HCT116 (cell line): ENCODE measurements around the gene CXCL9.

Source experiments
- CEBPB ChIP-seq: IDR thresholded peaks from 2 replicates; pipeline ENCODE4 v1.6.1; 2012; ENCODE audit warnings: low read depth
- CTCF ChIP-seq, 3 experiments: fragments of 200-600 bp in 1 of 3; sonication (generic) in 1 of 3; IDR thresholded peaks in 2 of 3; conservative IDR thresholded peaks in 1 of 3; 2 replicates each; pipeline ENCODE4 v1.5.1; 2012 to 2017; ENCODE audit warnings: low read depth in 2 of 3, low read length in 2 of 3, antibody characterized with exemption in 1 of 3, borderline replicate concordance in 1 of 3, control low read depth in 1 of 3, mild to moderate bottlenecking in 1 of 3, mixed read lengths in 1 of 3, mixed run types in 1 of 3, moderate library complexity in 1 of 3; ENCODE audit not compliant: insufficient read depth in 1 of 3
- ZNF274 ChIP-seq: fragments of 200-500 bp; sonication (Bioruptor generic); IDR thresholded peaks from 2 replicates; pipeline ENCODE4 v1.6.1; 2014; ENCODE audit warnings: mild to moderate bottlenecking, low read depth, low read length, inconsistent platforms

GRCh38 chr4:76055016-76055415 lies 47.7 kb upstream of the CXCL9 start:
- no peak for TF ChIP-seq CTCF (IDR thresholded peaks at IDR 0.05 in 2 of 3, conservative IDR thresholded peaks at IDR 0.05 in 1 of 3; ENCODE audit: borderline replicate concordance in 1 of 3, insufficient read depth in 1 of 3, low read depth in 2 of 3, low read length in 2 of 3)
- no peak for TF ChIP-seq CEBPB
- TF ChIP-seq ZNF274 = no peak
